ENCODE data around the gene ACADL.

ACADL gene

DNA sequence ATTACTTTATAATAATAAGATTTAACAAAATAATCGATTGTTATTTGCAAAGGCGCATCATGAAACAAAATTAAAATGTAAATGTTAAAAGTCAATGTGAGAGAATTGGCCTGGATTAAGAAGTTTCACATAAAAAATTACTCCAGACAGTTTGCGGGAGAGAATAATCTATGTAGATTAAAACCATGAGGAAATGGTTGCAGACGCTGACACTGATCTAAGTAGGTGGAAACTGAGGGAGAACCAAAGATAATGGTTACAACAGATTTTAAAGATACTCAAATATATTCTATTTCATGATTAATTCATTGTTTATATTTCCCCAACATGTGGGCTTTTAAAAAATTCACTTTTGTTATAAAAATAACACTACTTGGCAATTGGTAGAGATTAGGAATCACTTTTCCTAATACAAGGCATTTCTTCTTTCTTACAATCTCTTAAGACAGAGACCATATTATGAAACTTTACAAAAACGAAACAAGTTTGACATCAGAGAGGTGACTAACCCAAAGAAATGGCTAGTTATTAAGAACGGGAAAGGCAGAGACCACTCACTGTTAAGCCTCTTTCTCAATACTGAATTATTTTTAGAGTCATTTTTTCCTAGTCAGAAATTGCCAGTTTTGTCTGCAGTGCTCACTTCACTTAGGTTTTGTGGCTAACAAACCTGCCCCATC is 55.6 kb downstream of the ACADL start:
- no peak for DNase-seq

DNA sequence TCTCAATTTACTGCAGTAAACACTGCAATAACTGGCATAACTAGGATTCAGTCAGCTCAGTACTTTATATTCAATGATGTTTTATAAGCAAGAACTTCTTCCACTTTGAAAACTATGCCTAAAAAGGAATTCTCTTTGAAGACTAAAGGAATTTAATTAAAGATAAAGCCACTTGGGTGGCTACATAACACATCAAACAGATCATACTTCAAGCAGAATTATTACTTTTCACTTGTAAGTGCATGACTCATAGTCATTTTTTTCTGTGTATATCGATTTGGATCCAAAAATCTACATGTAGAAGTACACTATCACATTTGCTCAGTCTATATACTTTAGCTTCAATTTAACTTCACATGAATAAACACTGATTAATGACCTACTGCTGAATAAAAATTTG is 58.0 kb downstream of the ACADL start:
- DNase-seq: no peak

- no peak for DNase-seq
These were observed 62.7 kb downstream of the ACADL start for GRCh38 chr2:210162466-210163124.

- no peak for DNase-seq
These were observed 66.2 kb downstream of the ACADL start for GRCh38 chr2:210159059-210159458.

DNA sequence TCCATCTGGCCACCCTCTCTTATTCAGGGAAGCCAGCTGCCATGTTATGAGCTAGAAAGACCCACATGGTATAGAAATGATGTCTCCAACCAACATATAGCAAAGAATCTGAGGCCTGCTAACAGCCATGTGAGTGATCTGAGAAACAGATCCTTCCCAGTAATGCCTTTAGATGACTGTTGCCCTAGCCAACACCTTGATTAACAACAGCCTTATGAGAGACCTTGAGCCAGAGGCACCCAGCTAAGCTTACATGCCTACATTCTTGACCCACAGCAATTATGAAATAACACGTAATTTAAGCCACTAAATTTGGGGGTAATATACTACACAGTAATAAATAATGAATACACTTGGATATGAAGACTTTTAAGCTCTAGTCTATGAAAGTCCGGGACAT is 67.0 kb downstream of the ACADL start:
- no peak for DNase-seq

DNA sequence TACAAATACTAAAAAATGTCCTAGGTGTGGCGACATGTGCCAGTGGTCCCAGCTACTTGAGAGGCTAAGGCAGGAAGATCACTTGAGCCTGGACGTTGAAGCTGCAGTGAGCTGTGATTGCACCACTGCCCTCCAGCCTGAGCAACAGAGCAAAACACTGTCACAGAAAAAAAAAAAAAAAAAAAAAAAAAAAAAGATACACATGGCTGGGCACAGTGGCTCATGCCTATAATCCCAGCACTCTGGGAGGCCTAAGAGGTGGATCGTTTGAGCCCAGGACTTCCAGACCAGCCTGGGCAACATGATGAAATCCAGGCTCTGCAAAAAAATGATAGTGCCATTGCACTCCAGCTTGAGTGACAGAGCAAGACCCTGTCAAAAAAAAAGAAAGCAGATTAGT is 67.7 kb downstream of the ACADL start:
- DNase-seq: no peak

DNA sequence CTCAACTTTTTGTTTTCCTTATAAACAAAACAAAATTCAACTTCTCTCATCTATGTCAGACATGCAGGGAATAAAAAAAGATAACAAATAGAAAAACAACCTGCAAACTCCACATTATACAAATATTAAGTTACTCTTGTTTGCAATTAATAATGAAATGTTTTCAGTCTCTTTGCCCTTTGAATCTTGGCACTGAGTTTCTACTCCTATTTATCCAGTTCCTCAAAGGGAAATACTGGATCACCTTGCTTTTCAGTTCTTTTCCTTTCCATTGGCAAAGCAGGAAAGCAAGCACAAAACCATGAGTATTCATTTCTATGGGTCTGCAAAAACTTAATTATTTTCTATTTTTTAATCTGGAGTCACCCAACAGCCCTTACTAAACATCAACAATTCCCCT is 77.6 kb downstream of the ACADL start:
- no peak for DNase-seq

All from activated gamma-delta T cell treated with Interleukin-2 at 50 U/mL for 16 hours (primary cell).